DND-41 (cell line): Measurements from ENCODE around the gene SEMA5A.

Source experiments
- EZH2 ChIP-seq: IDR thresholded peaks from 3 replicates; pipeline ENCODE4 v1.6.1; 2012; ENCODE audit warnings: borderline replicate concordance, low read depth, mild to moderate bottlenecking, moderate library complexity, low read length, inconsistent platforms; ENCODE audit not compliant: severe bottlenecking
- TF ChIP-seq, protein P1 (sequence below): IDR thresholded peaks from 2 replicates; pipeline ENCODE4 v1.5.1; 2012; ENCODE audit warnings: borderline replicate concordance, low read length, moderate library complexity, mild to moderate bottlenecking; ENCODE audit not compliant: poor library complexity, severe bottlenecking; ENCODE audit errors: extremely low read depth

DNA sequence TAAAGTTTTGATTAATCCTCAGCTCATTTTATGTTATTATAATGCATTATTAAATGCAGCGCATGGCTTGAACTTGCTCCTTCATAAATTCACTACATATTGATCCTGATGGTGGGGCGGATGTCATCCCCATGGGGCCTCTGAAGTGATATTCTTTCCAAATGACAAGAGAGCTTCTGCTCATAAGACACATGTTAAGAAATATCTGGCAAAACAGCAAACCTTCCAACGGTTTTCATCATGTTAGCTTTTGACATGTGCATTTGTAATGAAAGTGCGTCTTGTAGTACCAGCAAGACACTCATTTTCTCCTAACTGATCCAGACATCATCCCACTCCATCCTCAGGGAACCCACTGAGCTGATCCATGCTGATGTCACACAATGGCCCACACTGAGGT, 45.7 kb downstream of the SEMA5A start:
- TF ChIP-seq, protein P1, sequence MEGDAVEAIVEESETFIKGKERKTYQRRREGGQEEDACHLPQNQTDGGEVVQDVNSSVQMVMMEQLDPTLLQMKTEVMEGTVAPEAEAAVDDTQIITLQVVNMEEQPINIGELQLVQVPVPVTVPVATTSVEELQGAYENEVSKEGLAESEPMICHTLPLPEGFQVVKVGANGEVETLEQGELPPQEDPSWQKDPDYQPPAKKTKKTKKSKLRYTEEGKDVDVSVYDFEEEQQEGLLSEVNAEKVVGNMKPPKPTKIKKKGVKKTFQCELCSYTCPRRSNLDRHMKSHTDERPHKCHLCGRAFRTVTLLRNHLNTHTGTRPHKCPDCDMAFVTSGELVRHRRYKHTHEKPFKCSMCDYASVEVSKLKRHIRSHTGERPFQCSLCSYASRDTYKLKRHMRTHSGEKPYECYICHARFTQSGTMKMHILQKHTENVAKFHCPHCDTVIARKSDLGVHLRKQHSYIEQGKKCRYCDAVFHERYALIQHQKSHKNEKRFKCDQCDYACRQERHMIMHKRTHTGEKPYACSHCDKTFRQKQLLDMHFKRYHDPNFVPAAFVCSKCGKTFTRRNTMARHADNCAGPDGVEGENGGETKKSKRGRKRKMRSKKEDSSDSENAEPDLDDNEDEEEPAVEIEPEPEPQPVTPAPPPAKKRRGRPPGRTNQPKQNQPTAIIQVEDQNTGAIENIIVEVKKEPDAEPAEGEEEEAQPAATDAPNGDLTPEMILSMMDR = no peak
- TF ChIP-seq EZH2 = no peak
